Right ventricle myocardium superior (tissue), 1 donor: Measurements from ENCODE around the gene HDAC5. TPM values are rescaled to one million over a fixed set of nuclear protein-coding genes. Genes with fewer than 3 reads are reported as not detected.
"Not testable (repeated sequence)": the region's sequence is repeated elsewhere in the genome, so short reads cannot be mapped to it uniquely, and the experiment has no call there.

Source experiments
- ATAC-seq: fragments of 200-7000 bp; cut with Tn5 transposase; one replicate; pipeline ENCODE4 v1.9.1; 2020; ENCODE audit warnings: mild to moderate bottlenecking; ENCODE audit not compliant: poor library complexity
- DNase-seq: peaks from one replicate; pipeline ENCODE4 v3.0.0-alpha.2; 2020
- intact Hi-C: fragments of 100-400 bp; cut with DNase I; formaldehyde crosslinking; loops from one replicate; pipeline ENCODE4 v1.11.2; 2022
- total RNA-seq: library from RNA; stranded (reverse); fragmentation: NEBNext Ultra II Directional; extraction: Animal tissue kit (Norgen Biotek cat#: 25700); gene quantifications from one replicate; pipeline ENCODE4 v1.2.1, GENCODE V29; 2021
- donor health status: DM: no; HTN: yes; CAD: no; lungs with severe emphysema.

Gene HDAC5
- total RNA-seq, 1 donor from 2014 or later: 67.7 TPM

- ATAC-seq (no peak), DNase-seq (no peak)
- intact Hi-C loops: no loop called here
Observed at GRCh38 chr17:44059101-44059892, 64.1 kb downstream of the HDAC5 start.

GRCh38 chr17:44053125-44053872 lies 70.1 kb downstream of the HDAC5 start:
- DNase-seq: no peak
- intact Hi-C loops: no loop called here
- ATAC-seq: peak; percentile 91

GRCh38 chr17:44049294-44050060 lies 74.0 kb downstream of the HDAC5 start:
- intact Hi-C loops: no loop called here
- DNase-seq (no peak), ATAC-seq (no peak)

- intact Hi-C loops, ATAC-seq: not testable (repeated sequence)
Observed at GRCh38 chr17:44046893-44047292, 76.5 kb downstream of the HDAC5 start.

GRCh38 chr17:44045486-44045885 lies 78.0 kb downstream of the HDAC5 start:
- intact Hi-C loops: no loop called here
- no peak for DNase-seq
- ATAC-seq: no peak

More at GRCh38 chr17:44046893-44047292, 76.5 kb downstream of the HDAC5 start:
- not testable (repeated sequence) for DNase-seq

- DNase-seq: no peak
- intact Hi-C loops: no loop called here
- no peak for ATAC-seq
Observed at GRCh38 chr17:44044071-44044470, 79.4 kb downstream of the HDAC5 start.

GRCh38 chr17:44043272-44043696 lies 80.2 kb downstream of the HDAC5 start:
- ATAC-seq (no peak), DNase-seq (peak; percentile 49)
- intact Hi-C loops: no loop called here

GRCh38 chr17:44039829-44040635 lies 83.4 kb downstream of the HDAC5 start:
- ATAC-seq (peak; percentile 49), DNase-seq (no peak)
- intact Hi-C loops: no loop called here

- DNase-seq (no peak), ATAC-seq (no peak)
- intact Hi-C loops: no loop called here
Observed at GRCh38 chr17:44038604-44039011, 84.8 kb downstream of the HDAC5 start.

GRCh38 chr17:44037471-44037870 lies 86.0 kb downstream of the HDAC5 start:
- DNase-seq (no peak), ATAC-seq (no peak)
- intact Hi-C loops: no loop called here

GRCh38 chr17:44034688-44035087 lies 88.8 kb downstream of the HDAC5 start:
- intact Hi-C loops, ATAC-seq, DNase-seq: not testable (repeated sequence)

GRCh38 chr17:44033861-44034408 lies 89.5 kb downstream of the HDAC5 start:
- DNase-seq: no peak
- intact Hi-C loops: no loop called here
- no peak for ATAC-seq

- DNase-seq: no peak
- intact Hi-C loops: no loop called here
- no peak for ATAC-seq
Observed at GRCh38 chr17:44030482-44030881, 93.0 kb downstream of the HDAC5 start.

- intact Hi-C loops: no loop called here
- ATAC-seq: no peak
- DNase-seq: no peak
Observed at GRCh38 chr17:44029736-44030135, 93.7 kb downstream of the HDAC5 start.
